ENCODE measurements around the gene PTP4A2. TPM values are rescaled to one million over a fixed set of nuclear protein-coding genes. Genes with fewer than 3 reads are reported as not detected.

PTP4A2 gene
- total and polyA plus RNA-seq, 2 of the 13 experiments (the other 11 are each of a cell fraction or from before 2014, with no cell fraction given), result 173 to 225 TPM

- TF ChIP-seq ZNF615 (CRISPR knock-in tag; IDR thresholded peaks at IDR 0.05; ENCODE audit: borderline replicate concordance) (no peak), TEF (CRISPR knock-in tag; IDR thresholded peaks at IDR 0.05) (no peak), ZNF260 (CRISPR knock-in tag; IDR thresholded peaks at IDR 0.05; ENCODE audit: borderline replicate concordance, low read depth) (peak; percentile 70; the same call in 1 of the 2 replicates), ZXDC (CRISPR knock-in tag; IDR thresholded peaks at IDR 0.05) (peak; percentile 77; the same call in 1 of the 2 replicates), ZNF850 (CRISPR knock-in tag; conservative IDR thresholded peaks at IDR 0.05) (no peak), BCL3 (CRISPR knock-in tag; IDR thresholded peaks at IDR 0.05) (peak; percentile 98), ZNF841 (CRISPR knock-in tag; IDR thresholded peaks at IDR 0.05; ENCODE audit: borderline replicate concordance) (peak; percentile 93), ATF1 (CRISPR knock-in tag; IDR thresholded peaks at IDR 0.05) (no peak), ZNF513 (CRISPR knock-in tag; conservative IDR thresholded peaks at IDR 0.05) (no peak), ZBTB34 (CRISPR knock-in tag; IDR thresholded peaks at IDR 0.05) (peak; percentile 66), NFE2L1 (CRISPR knock-in tag; IDR thresholded peaks at IDR 0.05; ENCODE audit: borderline replicate concordance) (peak; percentile 93; the same call in 1 of the 2 replicates), HNF1A (IDR thresholded peaks at IDR 0.05; ENCODE audit: low read depth) (no peak), HNF1A (CRISPR knock-in tag; IDR thresholded peaks at IDR 0.05; ENCODE audit: borderline replicate concordance) (peak; percentile 73), ISL2 (CRISPR knock-in tag; IDR thresholded peaks at IDR 0.05) (peak; percentile 51; the same call in 1 of the 2 replicates), SRF (IDR thresholded peaks at IDR 0.05; ENCODE audit: low read depth, low read length) (no peak), KLF15 (CRISPR knock-in tag; IDR thresholded peaks at IDR 0.05; ENCODE audit: borderline replicate concordance) (peak; percentile 97)
Measured at GRCh38 chr1:31938184-31938975, at the start of gene PTP4A2 (continued).

Data from HepG2 (cell line).